Measurements from ENCODE around the gene MFAP2.

DNA sequence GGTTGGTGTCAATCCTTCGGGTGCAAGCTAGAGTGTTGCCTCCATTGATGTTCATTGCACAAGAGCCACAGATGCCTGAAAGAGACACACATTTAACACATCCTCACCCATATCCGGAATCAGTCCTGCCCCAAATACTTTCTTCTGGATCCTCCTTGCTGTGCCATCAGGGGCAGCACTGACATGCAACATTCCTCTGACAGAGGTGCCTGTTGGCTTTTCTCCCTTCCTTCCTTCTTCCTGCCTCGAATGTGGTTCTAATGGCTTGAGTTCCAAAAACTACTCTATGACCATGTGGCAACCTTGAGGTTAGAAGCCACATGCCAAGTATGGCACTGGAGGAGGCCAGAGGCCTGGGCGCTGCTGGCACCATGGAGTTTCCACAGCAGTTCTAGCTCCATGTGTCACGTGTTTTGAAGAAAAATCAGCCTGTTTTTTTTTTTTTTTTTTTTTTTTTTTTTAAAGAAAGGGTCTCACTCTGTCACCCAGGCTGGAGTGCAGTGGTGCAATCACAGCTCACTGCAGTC lies 48.3 kb upstream of the MFAP2 start:
- TF ChIP-seq POLR2A (IDR thresholded peaks at IDR 0.05), result no peak
- TF ChIP-seq, protein P1, sequence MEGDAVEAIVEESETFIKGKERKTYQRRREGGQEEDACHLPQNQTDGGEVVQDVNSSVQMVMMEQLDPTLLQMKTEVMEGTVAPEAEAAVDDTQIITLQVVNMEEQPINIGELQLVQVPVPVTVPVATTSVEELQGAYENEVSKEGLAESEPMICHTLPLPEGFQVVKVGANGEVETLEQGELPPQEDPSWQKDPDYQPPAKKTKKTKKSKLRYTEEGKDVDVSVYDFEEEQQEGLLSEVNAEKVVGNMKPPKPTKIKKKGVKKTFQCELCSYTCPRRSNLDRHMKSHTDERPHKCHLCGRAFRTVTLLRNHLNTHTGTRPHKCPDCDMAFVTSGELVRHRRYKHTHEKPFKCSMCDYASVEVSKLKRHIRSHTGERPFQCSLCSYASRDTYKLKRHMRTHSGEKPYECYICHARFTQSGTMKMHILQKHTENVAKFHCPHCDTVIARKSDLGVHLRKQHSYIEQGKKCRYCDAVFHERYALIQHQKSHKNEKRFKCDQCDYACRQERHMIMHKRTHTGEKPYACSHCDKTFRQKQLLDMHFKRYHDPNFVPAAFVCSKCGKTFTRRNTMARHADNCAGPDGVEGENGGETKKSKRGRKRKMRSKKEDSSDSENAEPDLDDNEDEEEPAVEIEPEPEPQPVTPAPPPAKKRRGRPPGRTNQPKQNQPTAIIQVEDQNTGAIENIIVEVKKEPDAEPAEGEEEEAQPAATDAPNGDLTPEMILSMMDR (IDR thresholded peaks at IDR 0.05), result no peak
- TF ChIP-seq EP300 (IDR thresholded peaks at IDR 0.05), result no peak
